K562 (cell line): ENCODE results near the gene NBR1. TPM values are rescaled to one million over a fixed set of nuclear protein-coding genes. Genes with fewer than 3 reads are reported as not detected.
A peak's percentile ranks its signal among the peaks of the same experiment; 100 is the strongest.

Experiments used
- BRD4 ChIP-seq: fragments of 200-600 bp; sonication (generic); IDR thresholded peaks from 2 replicates; pipeline ENCODE4 v1.6.1; 2017; ENCODE audit warnings: inconsistent platforms
- HDGF ChIP-seq: fragments of 450-650 bp; IDR thresholded peaks from 2 replicates; pipeline ENCODE4 v1.6.1; 2016
- HSF4 ChIP-seq: fragments of 250-450 bp; sonication (Bioruptor Pico); IDR thresholded peaks from 2 replicates; pipeline ENCODE4 v2.1.2; 2022; ENCODE audit warnings: mild to moderate bottlenecking, moderate library complexity, borderline replicate concordance
- JUND ChIP-seq, 2 experiments: IDR thresholded peaks; 2 replicates in 1 of 2; 3 replicates in 1 of 2; pipeline ENCODE4 v1.6.1; 2011; ENCODE audit warnings: borderline replicate concordance in 2 of 2, low read depth in 2 of 2, low read length in 2 of 2, improper control_type of control experiment in 1 of 2, missing biosample characterization in 1 of 2, missing genetic modification characterization in 1 of 2, missing genetic modification reagents in 1 of 2
- KAT2B ChIP-seq: IDR thresholded peaks from one replicate; pipeline ENCODE4 v1.6.1; 2012; ENCODE audit warnings: low read depth, mild to moderate bottlenecking, control low read depth, inconsistent platforms, low read length, moderate library complexity
- MAFK ChIP-seq: IDR thresholded peaks from 2 replicates; pipeline ENCODE4 v1.6.1; 2011; ENCODE audit warnings: low read length, improper control_type of control experiment
- MAZ ChIP-seq, 2 experiments: fragments of 450-650 bp in 1 of 2; sonication (generic) in 1 of 2; formaldehyde crosslinking; IDR thresholded peaks in 1 of 2; conservative IDR thresholded peaks in 1 of 2; 2 replicates each; pipeline versions ENCODE4 v1.4.0 to v1.5.0; 2020; ENCODE audit warnings: mild to moderate bottlenecking in 1 of 2, missing genetic modification reagents in 1 of 2
- NR2C1 ChIP-seq, 2 experiments: fragments of 450-650 bp; IDR thresholded peaks; 2 replicates each; pipeline ENCODE4 v1.6.1; 2017; ENCODE audit warnings: mild to moderate bottlenecking in 2 of 2, antibody characterized with exemption in 1 of 2, inconsistent platforms in 1 of 2, missing compliant biosample characterization in 1 of 2, missing genetic modification characterization in 1 of 2
- PHF21A ChIP-seq: fragments of 450-650 bp; IDR thresholded peaks from 2 replicates; pipeline ENCODE4 v1.6.1; 2017; ENCODE audit warnings: low read depth, borderline replicate concordance
- RAD51 ChIP-seq: fragments of 450-650 bp; IDR thresholded peaks from 2 replicates; pipeline ENCODE4 v1.7.1; 2016; ENCODE audit warnings: low read depth, mild to moderate bottlenecking, borderline replicate concordance
- SMAD3 ChIP-seq: fragments of 450-650 bp; formaldehyde crosslinking; conservative IDR thresholded peaks from 2 replicates; pipeline ENCODE4 v1.4.0; 2020; ENCODE audit warnings: mild to moderate bottlenecking
- SRSF9 ChIP-seq: fragments of 200-400 bp; formaldehyde crosslinking; IDR thresholded peaks from 2 replicates; pipeline ENCODE4 v1.6.1; 2017; ENCODE audit warnings: low read depth, low read length, borderline replicate concordance
- TAF7 ChIP-seq: fragments of 450-650 bp; IDR thresholded peaks from 2 replicates; pipeline ENCODE4 v1.6.1; 2016; ENCODE audit warnings: missing genetic modification characterization, missing compliant biosample characterization
- ZNF134 ChIP-seq: fragments of 250-450 bp; sonication (Bioruptor Pico); conservative IDR thresholded peaks from 2 replicates; pipeline ENCODE4 v1.4.0; 2020
- ZNF217 ChIP-seq: sonication (generic); formaldehyde crosslinking; IDR thresholded peaks from 2 replicates; pipeline ENCODE4 v1.8.0; 2022; ENCODE audit warnings: mild to moderate bottlenecking, missing genetic modification reagents
- ZNF445 ChIP-seq: fragments of 250-450 bp; sonication (Bioruptor Pico); IDR thresholded peaks from 2 replicates; pipeline ENCODE4 v1.4.0; 2020; ENCODE audit warnings: low read depth, mild to moderate bottlenecking, moderate library complexity
- polyA plus RNA-seq, 8 experiments: library from polyadenylated mRNA; depleted of rRNA in 4 of 8; stranded (reverse) in 5 of 8; unstranded in 3 of 8; fragments of >200 nt; fragmentation: Nextera tagmentation in 2 of 8; fragmentation: Illumina TruSeq in 1 of 8; extraction: Ambion mirVana in 2 of 8; extraction: Trizol in 1 of 8; gene quantifications; 2 replicates each; pipeline versions ENCODE4 v1.2.1 to v1.2.3, GENCODE V29; 2011 to 2014; ENCODE audit warnings: inconsistent platforms in 1 of 8, missing spikeins in 1 of 8
- total RNA-seq, 7 experiments: library from RNA; depleted of rRNA in 6 of 7; stranded (reverse); fragments of >200 nt in 6 of 7; fragmentation: Illumina TruSeq in 2 of 7; extraction: Trizol in 2 of 7; gene quantifications; 2 replicates each; pipeline versions ENCODE4 v1.2.1 to v1.2.3, GENCODE V29; 2011 to 2021; ENCODE audit warnings: low replicate concordance in 1 of 7
- TF ChIP-seq, protein P1 (sequence below): fragments of 250-450 bp; sonication (Bioruptor Pico); IDR thresholded peaks from 2 replicates; pipeline ENCODE4 v1.4.0; 2020
- TF ChIP-seq, protein P2 (sequence below): sonication (generic); formaldehyde crosslinking; IDR thresholded peaks from 2 replicates; pipeline ENCODE4 v1.8.1; 2023; ENCODE audit warnings: mild to moderate bottlenecking, missing genetic modification reagents
- TF ChIP-seq, protein P3 (sequence below): fragments of 450-650 bp; formaldehyde crosslinking; IDR thresholded peaks from 2 replicates; pipeline ENCODE4 v1.4.0; 2020; ENCODE audit warnings: mild to moderate bottlenecking, moderate library complexity

NBR1 gene
- total and polyA plus RNA-seq, 9 of the 15 experiments (the other 6 are each of a cell fraction or from before 2014, with no cell fraction given), result 4.2 to 70.1 (median 39.9) TPM

DNA sequence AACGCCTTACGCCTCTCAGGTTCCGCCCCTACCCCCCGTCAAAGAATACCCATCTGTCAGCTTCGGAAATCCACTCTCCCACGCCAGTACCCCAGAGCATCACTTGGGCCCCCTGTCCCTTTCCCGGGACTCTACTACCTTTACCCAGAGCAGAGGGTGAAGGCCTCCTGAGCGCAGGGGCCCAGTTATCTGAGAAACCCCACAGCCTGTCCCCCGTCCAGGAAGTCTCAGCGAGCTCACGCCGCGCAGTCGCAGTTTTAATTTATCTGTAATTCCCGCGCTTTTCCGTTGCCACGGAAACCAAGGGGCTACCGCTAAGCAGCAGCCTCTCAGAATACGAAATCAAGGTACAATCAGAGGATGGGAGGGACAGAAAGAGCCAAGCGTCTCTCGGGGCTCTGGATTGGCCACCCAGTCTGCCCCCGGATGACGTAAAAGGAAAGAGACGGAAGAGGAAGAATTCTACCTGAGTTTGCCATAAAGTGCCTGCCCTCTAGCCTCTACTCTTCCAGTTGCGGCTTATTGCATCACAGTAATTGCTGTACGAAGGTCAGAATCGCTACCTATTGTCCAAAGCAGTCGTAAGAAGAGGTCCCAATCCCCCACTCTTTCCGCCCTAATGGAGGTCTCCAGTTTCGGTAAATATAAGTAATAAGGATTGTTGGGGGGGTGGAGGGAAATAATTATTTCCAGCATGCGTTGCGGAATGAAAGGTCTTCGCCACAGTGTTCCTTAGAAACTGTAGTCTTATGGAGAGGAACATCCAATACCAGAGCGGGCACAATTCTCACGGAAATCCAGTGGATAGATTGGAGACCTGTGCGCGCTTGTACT lies 45.7 kb upstream of the NBR1 start, which contains the start of gene BRCA1 (continued):
- TF ChIP-seq SRSF9 (no peak), MAFK (no peak; the same call in 1 of the 2 replicates), HSF4 (CRISPR knock-in tag) (no peak), MAZ (CRISPR knock-in tag; conservative IDR thresholded peaks at IDR 0.05 in 1 of 2, IDR thresholded peaks at IDR 0.05 in 1 of 2) (no peak; a peak in 1 of 4 replicates), RAD51 (no peak), BRD4 (no peak; the same call in 1 of the 2 replicates), PHF21A (no peak), JUND (IDR thresholded peaks at IDR 0.05; ENCODE audit: borderline replicate concordance, low read depth, low read length) (peak; percentile 71; the same call in 1 of the 2 replicates), JUND (tag; IDR thresholded peaks at IDR 0.05; ENCODE audit: borderline replicate concordance, low read depth, low read length) (no peak; the same call in 2 of the 3 replicates), ZNF217 (no peak), SMAD3 (no peak), HDGF (no peak), KAT2B (no peak), TAF7 (tag) (peak; percentile 66; the same call in 1 of the 2 replicates), ZNF134 (CRISPR knock-in tag) (no peak), ZNF445 (CRISPR knock-in tag) (no peak), NR2C1 (IDR thresholded peaks at IDR 0.05) (peak; percentile 80), NR2C1 (tag; IDR thresholded peaks at IDR 0.05) (peak; percentile 87)
- TF ChIP-seq, protein P1, sequence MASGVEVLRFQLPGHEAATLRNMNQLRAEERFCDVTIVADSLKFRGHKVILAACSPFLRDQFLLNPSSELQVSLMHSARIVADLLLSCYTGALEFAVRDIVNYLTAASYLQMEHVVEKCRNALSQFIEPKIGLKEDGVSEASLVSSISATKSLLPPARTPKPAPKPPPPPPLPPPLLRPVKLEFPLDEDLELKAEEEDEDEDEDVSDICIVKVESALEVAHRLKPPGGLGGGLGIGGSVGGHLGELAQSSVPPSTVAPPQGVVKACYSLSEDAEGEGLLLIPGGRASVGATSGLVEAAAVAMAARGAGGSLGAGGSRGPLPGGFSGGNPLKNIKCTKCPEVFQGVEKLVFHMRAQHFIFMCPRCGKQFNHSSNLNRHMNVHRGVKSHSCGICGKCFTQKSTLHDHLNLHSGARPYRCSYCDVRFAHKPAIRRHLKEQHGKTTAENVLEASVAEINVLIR (CRISPR knock-in tag), result peak; percentile 94
- TF ChIP-seq, protein P2, sequence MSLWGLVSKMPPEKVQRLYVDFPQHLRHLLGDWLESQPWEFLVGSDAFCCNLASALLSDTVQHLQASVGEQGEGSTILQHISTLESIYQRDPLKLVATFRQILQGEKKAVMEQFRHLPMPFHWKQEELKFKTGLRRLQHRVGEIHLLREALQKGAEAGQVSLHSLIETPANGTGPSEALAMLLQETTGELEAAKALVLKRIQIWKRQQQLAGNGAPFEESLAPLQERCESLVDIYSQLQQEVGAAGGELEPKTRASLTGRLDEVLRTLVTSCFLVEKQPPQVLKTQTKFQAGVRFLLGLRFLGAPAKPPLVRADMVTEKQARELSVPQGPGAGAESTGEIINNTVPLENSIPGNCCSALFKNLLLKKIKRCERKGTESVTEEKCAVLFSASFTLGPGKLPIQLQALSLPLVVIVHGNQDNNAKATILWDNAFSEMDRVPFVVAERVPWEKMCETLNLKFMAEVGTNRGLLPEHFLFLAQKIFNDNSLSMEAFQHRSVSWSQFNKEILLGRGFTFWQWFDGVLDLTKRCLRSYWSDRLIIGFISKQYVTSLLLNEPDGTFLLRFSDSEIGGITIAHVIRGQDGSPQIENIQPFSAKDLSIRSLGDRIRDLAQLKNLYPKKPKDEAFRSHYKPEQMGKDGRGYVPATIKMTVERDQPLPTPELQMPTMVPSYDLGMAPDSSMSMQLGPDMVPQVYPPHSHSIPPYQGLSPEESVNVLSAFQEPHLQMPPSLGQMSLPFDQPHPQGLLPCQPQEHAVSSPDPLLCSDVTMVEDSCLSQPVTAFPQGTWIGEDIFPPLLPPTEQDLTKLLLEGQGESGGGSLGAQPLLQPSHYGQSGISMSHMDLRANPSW (CRISPR knock-in tag), result no peak
- TF ChIP-seq, protein P3, sequence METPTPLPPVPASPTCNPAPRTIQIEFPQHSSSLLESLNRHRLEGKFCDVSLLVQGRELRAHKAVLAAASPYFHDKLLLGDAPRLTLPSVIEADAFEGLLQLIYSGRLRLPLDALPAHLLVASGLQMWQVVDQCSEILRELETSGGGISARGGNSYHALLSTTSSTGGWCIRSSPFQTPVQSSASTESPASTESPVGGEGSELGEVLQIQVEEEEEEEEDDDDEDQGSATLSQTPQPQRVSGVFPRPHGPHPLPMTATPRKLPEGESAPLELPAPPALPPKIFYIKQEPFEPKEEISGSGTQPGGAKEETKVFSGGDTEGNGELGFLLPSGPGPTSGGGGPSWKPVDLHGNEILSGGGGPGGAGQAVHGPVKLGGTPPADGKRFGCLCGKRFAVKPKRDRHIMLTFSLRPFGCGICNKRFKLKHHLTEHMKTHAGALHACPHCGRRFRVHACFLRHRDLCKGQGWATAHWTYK (CRISPR knock-in tag), result no peak
